GM18519 (cell line): ENCODE data around the gene PHF12.

Experiments used
- ATAC-seq: cut with Tn5 transposase; IDR thresholded peaks from one replicate; pipeline ENCODE4 v1.9.1; 2021; ENCODE audit warnings: mild to moderate bottlenecking, moderate library complexity; ENCODE audit not compliant: unreplicated experiment, low FRiP score

The PHF12 gene

DNA sequence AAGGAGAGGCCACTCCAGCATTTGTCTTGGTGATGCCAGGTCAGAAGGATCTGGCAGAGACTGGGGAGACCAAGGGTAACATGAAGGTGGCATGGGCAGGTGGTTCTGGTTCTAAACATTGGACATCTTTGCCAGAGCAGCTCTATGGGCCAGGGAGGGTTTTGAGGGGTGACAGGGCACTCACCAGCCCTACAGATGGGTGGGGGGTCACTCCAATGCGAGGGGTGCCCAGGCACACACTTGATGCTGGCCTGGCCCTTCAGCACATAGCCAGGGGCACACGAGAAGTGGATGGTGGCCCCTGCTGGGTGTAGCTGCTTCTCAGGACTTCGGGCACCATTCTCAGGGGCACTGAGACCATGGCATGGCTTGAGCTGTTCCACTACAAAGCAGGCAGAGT lies 5.5 kb upstream of the PHF12 start:
- ATAC-seq, result no peak

DNA sequence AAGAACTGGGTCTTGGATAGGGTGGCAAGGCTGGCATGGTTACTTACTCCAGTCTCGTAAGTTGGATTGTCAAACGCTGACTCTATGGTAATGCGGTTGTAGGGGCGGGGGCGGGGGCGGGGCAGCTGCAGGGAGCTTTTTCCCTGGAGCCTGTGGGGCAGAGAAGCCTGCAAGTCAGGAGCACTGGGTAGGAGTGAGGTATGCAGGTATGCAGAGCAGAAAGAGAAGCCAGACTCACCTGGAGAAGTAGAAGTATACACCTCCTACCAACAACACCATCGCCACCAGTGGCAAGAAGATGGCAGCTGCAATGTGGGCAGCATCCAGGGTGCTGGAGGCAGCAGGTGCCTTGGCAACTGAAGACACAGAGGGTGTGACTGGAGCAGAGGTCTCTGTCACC lies 4.8 kb upstream of the PHF12 start:
- no peak for ATAC-seq

DNA sequence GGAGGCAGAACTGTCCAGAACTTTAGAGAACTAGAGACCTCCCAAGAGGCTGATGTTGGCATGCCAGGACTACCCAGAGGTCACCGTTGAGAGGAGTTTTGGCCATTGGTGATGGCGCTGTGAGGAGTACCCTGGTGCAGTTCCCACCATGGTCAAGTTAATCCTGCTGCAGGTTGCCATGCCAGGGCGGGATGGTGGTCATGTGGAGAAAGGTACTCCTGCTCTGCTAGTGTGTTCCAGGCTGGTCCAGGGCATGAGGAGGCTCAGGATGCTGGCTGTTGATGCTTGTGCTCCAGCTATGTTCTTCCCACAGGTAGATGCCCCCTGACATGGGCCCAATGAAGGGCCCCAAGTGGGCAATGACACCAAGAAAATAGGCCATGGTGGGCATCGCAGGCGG lies 4.1 kb upstream of the PHF12 start:
- ATAC-seq, result no peak

DNA sequence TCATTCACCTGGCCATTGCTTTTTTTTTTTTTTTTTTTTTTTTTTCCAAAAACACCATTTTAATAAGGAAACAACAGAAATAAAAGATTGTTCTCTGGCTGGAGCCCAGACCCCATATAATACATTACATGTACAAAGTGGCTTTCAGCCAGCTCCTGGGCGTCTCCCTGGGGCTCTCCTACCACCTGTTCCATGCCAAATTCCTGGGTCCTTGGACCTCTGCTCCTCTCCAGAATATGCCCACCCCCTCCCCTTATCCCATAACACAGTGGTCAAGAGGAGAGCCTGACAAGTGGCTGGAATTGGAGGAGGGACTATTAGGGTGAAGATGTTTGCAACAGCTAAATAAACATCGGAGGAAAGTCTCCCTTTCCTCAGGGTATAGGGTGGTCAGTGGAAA lies 3.6 kb upstream of the PHF12 start:
- no peak for ATAC-seq

DNA sequence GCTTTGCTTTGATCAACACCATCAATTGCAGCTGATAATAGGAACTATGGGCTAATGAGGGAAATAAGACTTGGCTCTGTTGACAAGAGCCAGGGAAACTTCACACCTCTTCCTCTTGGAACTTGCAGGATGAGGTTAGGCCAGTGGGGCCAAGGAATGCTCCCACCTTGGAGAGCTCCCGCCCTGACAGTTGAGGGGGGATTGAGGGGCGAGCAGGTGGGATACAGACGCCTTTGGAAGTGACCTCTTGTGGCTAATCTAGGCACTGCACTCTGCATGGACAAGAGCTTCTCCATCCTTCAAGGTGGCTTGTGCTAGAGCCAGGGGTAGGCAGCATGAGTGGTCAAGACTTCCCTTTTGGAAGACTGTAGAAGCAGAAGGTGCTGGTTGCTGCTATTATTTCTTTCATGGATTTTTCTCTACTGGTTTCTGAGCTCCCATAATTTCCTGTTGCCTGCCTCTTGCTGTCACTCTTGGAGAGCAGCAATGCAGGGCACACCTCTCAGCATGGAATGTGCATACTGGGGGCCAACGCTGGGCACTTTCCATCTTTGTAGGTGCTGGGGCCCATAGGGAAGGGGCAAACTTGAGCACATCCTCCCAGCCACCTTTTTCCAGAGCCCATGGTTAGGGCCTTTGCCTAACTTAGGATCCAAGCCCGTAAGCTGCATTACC lies 2.3 kb upstream of the PHF12 start:
- ATAC-seq, result no peak

DNA sequence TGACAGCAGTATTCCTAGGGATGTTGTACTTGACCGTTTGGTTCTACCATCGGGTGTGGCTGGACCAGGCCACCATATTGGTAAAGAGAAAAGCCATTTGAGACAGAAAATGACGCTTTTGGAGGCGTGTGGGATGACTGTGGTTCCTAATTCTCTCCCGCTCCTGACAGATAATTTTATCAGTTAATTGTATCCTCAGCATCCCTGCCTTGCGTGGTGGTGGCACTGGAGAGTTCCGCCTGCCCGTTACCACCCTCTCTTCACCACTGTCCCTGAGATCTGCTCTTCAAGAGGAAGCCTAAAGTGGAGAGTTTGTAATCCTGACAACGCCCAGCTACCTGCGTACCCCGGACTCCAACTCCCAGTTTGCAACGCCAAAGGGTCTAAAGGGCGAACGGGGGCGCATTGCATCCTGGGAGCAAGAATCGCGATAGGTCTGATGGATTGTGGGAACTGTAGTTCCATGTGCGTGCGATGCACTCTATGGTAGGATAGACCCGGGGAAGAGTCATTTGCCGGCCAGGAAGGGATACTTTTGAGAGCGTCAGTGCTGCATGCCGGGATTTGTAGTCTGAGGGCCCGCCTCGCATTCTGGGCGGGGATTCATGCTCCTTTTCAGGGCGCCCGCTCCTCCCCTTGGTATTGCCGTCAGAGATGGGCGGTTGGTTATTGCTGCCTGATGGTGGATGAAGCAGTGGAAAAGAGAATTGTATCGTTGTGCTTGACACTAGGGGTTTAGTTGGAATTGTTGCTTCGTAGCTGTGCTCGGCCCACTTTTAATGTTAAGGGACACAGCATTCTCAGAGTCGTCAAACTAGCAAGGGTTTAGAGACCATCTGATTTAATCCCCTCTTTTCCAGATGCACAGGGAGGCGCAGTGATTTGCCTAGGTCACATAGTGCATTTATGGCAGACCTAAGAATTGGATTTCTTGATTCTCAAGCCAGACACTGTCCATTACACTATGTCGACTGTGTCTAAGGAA lies 965 bp upstream of the PHF12 start:
- ATAC-seq, result peak; percentile 45

DNA sequence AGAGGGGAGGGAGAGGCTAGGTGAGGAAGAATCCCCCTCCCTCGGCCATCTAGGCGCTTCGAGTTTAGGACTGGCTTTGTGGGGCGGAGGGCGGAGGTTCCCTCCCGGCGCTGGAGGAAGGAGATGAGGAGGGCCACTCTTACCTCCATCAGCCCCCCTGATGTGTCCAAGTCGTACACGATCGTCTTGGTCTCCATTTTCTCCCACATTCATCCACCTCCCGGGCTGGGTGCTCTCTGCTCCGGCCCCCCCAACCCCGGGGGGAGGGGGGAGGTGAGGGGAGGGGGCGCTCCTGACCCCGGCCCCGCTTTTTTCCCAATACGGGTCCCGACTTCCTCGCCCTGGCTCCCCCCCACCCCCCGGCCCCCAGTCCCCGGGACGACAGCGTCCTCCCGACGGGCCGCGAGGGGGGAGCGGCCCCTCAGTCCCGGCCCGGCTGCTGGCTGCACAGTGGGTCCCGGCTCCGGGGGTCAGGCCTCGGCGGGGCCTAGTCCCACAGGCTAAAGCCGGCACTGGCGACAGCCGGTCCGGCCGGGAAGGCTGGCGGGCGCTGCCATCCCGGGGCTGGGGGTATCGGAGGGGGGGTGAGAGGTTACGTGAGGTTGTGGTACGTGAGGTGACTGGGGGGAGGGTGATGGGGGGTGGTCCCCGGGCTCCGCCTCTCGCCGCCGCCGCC lies 428 bp downstream of the PHF12 start:
- no peak for ATAC-seq

DNA sequence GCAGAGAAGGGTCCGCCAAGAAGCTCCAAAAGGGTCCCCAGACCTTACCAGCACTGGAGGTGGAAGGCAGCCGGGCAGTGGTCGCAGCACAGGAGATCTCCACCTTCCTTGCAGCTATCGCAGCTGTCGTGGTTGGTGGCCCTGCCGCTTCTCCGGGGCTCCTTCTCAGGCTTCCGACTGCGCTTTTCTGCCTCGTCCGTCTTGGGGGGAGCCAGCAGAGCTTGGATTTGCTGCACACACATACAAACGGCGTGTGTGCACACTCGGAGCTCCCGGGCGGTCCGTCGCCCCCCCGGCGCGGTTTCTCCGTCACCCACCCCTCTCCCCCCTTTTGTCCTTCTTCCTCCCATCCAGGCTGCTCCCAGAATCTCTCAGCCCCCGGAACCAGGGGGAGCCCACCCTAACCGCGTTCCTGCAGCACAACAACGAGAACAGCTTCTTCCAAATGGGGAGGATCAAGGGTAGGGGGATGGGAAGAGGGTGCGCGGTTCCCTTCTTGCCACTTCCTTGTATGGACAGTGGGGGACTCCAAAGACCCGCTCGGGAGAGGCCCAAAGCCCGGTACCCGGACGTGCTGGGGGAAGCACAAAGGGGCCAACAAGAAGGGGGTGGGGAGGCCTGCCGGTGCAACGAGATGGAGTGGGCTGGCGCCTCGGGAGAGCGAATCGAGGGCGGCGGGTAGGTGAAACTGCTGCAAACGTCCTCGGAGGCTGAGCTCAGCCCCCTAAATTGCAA lies 1.1 kb downstream of the PHF12 start:
- ATAC-seq, result no peak

DNA sequence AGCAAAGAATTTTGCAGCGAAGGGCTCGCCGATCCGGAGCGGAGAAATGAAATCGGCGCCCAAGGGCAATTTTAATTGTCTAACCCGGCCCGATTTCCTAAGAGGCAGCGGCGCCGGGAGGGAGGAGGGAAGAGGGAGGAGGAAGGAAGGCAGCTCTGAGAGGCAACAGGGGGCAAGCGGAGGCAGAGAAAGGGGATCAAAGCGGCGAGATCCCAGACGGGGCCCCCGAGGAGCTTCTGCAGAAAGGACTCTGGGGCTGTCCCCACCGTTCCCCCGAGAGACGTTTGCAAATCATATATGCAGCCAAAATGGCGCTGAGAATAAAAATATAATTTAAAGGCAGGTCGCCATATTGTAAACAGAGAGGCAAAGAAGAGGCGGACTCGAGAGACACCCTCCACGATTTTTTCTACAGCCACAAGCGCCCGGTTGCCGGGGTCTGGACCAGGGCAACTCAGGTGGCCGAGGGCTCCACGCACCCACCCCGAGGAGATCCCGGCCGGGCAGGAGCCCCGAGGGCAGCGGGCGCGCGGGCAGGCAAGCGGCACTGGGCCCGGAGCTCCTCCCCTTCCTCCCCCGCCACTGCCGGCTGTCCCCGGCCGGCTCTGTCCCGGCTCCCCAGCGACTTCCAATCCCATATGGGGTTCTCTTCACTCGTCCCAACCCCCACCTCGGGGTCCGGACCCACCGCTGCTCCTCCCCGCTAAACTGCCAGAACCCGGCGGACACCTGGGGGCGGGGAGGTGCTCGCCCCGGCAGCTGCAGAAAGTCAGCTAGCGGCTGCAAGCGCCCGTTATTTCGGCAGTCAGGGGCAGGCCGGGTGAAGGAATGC lies 1.9 kb downstream of the PHF12 start:
- ATAC-seq, result no peak

DNA sequence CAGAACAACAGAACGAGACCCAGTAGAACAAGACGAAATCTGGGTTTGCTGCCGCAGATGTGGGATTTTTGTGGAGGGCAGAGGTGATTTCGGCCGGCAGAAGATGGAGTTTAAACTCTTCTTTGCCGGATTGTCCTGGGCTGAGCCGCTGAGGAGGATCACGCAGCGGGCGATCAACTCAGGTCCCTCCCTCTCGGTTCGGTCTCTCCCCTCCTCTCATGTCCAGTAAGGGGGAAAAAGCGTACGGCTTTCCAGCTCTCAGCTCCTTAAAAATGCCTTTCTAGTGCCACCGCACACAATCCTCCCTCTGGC lies 2.5 kb downstream of the PHF12 start:
- ATAC-seq, result no peak

DNA sequence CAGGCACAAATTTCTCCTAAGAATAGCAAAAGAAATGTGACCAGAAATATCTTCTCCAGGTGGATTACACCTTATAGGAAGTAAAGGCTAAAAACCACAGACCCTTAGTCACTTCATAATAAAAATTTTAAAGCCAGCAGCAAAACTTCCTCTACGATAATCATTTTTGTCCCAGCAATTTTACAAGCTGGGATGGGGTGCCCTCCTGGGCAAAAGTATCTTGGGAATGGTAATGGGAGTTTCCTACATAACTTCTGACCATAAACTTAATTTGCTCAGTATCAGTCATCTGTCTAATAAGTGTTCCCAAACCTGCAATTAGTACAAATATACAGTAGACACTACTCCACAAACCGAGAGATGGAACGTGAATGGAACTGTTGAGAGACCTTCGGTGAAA lies 3.0 kb downstream of the PHF12 start:
- no peak for ATAC-seq

DNA sequence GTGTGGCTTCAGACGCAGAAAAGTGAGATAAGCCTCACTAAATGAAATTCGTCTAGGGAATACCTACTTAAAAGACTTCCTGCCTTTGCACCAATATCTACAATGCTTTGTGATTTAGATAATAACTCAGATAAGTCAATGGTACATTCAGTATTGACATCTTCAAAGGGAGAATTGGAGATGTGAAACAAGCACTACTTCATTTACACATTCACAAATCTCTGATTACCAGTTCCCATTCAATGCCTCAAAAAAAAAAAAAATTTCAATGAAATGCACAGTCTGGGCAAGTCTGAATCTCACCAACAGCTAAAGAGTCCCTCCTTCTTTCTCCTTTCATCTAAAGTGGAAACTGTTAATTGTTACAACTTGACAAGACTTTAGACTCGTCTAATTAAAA lies 3.7 kb downstream of the PHF12 start:
- ATAC-seq, result no peak

DNA sequence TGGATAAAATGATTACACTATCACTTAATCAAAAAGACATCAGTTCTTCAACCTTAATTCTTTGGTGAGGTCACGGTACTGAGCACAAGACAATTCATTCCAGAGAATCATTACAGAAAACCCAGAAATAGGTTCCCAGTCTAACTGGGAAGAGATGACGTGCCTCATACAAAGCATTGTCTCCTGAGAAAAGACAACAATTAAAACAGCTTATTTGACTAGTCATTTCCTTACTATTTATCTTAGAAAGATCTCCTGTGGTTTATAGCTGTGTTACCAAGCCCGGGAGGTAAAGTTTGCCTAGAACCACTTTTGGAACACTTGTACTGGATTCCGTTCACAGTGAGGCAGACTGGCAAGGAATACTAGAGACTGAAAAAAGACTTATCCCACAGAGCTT lies 5.1 kb downstream of the PHF12 start:
- ATAC-seq, result no peak

DNA sequence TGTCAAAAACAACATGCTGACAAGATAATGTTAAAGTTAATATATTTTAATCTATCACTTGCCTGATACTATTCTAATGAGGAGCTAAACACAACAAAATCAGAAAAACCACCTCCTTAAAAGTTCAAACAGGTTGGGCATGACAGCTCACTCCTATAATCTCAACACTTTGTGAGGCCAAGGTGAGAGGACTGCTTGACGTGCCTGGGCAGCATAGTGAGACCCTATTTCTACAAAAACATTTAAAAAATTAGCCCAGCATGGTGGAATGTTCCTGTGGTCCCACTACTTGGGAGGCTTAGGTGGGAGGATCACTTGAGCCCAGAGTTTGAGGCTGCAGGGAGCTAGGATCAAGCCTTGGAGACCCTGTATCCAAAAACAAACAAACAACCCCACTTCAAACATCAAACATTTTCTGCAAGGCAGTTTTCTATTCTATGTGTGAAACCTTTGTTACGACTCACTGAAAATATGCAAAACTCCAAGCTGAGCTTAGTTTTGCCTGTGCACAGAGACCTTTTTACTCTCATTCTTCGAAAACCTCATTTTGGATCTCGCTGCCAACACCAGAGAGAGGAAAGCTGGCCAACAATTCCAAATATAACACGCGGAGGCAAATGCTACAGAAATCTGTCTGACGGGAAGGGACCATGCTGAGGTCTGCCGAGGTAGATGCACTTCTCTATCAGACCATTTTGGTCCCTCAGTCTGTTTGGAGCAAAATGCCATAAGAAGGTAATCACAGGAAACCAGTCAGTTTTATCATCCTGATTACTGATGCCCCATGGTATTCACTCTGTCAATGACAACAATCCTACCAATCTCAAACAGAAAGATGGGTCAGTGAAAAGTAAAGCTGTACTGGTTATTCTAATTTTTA lies 6.2 kb downstream of the PHF12 start:
- no peak for ATAC-seq

DNA sequence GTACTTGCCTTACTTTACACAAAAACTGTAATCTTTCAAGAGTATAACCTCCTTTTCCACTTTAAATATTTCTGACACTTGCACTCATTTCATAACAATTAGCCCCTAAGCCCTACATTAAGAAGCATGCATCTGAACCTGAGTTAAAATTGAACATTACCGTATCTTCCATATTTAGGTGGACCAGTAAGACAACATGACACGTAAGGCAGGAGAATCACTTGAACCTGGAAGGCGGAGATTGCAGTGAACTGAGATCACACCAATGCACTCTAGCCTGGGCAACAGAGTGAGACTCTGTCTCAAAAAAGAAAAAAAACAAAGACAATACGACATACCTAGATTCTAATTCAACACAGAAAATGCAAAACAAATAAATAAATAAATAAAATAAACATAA lies 7.0 kb downstream of the PHF12 start:
- no peak for ATAC-seq

DNA sequence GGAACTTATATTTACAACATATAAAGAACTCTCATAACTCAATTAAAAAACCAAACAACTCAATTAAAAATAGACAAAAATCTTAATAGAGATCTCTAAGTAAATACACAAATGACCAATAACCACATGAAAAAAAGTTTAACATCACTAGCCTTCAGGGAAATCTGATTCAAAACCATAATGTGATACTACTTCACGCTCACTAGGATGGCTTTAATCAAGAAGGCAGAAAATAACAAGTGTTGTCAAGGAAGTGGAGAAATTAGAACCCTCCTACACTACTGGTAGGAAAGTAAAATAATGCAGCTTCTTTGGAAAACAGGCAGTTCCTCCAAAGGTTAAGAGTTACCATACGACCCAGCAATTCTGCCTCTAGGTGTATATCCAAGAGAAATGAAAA lies 8.4 kb downstream of the PHF12 start:
- no peak for ATAC-seq

DNA sequence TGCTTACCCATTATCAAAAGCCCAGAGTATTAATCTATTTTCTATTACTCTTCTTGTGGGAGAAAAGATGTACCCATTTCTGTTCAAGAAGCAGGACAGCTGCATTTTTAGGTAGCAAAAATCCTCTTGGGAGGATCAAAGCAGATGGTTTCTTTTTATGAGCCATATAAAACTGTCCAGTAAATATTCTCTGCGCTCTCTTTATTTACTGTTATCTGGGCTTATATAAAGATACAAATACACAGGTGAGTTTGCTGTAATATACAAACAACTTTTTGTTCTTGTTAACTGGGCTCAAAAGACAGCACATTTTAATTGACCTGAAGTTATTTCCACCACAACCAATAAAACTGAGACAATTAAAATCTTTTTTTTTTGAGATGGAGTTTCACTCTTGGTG lies 10.1 kb downstream of the PHF12 start:
- ATAC-seq, result no peak

DNA sequence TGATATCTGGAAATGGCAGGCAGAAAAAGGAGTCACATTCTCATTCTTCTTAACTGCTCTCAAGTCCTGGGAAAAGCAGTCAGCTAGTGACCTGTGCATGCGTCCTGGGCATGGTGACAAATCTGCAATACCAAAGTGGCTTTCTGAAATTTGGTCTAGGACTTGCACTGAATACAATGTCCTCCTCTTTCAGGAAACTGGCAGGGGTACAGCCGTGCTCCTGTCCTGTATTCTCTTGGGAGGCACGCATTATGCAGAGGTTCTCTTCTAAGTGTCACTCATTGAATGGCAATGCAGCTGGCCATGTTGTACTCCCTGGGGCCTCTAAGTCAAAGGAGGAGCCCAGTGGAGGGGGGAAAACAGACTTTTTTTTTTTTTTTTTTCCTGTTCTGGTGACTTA lies 10.6 kb downstream of the PHF12 start:
- ATAC-seq, result no peak

DNA sequence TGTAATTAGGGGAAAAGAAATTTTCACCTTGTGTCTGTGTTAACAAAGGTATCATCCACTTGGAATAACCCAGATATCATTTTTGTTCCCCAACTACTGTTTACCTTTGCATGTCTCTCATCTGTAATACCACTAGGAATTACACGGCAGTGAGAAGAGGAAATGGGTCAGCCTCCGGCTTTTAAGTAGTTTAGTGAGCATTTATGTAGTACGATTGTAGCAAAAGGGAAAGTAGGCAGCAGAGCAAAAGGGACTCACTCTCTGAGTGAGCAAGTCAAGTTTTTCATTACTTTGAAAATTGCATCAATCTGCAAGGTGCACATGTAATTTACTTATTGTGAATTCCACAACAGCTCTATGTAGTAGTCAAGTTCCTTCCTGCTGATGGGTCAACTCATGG lies 11.2 kb downstream of the PHF12 start:
- ATAC-seq, result no peak
